OCI-LY7 (cell line): ENCODE measurements around the gene ARPC5. TPM values are rescaled to one million over a fixed set of nuclear protein-coding genes. Genes with fewer than 3 reads are reported as not detected.

ENCODE experiments used
- BruUV-seq: library from RNA; stranded (reverse); fragments of 400-500 nt; replicated peaks from 2 replicates; lab custom pipeline; 2021; lab: Mats Ljungman, UMichigan
- CTCF ChIA-PET: fragments of 300-600 bp; sonication (Branson Sonifier 250); formaldehyde crosslinking; loops from one replicate; lab custom pipeline; 2022; ENCODE audit warnings: antibody characterized with exemption; ENCODE audit not compliant: unreplicated experiment; lab: Charles Lee
- POLR2A ChIA-PET: fragments of 300-600 bp; sonication (Branson Sonifier 250); formaldehyde crosslinking; loops from one replicate; lab custom pipeline; 2022; ENCODE audit warnings: antibody characterized with exemption; lab: Charles Lee
- DNase-seq: peaks from one replicate; pipeline ENCODE4 v3.0.0-alpha.2; 2015; ENCODE audit warnings: low spot score
- H2AFZ ChIP-seq: fragments of 200-600 bp; sonication (generic), shearing (Covaris generic); 2 replicates; pipeline ENCODE4 v1.6.1; 2014; ENCODE audit warnings: mild to moderate bottlenecking, antibody characterized with exemption, low read length, moderate library complexity
- H3K27ac ChIP-seq: fragments of 200-600 bp; sonication (generic); 2 replicates; pipeline ENCODE4 v1.5.1; 2014; ENCODE audit warnings: mixed run types, low read depth, mild to moderate bottlenecking, moderate library complexity, low read length, inconsistent platforms; ENCODE audit not compliant: poor library complexity, severe bottlenecking
- H3K36me3 ChIP-seq: fragments of 200-600 bp; sonication (generic); 2 replicates; pipeline ENCODE4 v1.6.1; 2014; ENCODE audit warnings: mild to moderate bottlenecking, antibody characterized with exemption, low read length, moderate library complexity, mixed read lengths; ENCODE audit not compliant: insufficient read depth
- H3K4me1 ChIP-seq: fragments of 200-600 bp; sonication (generic); 2 replicates; pipeline ENCODE4 v1.5.1; 2014; ENCODE audit warnings: mild to moderate bottlenecking, low read length; ENCODE audit not compliant: insufficient read depth, poor library complexity, severe bottlenecking
- H3K4me2 ChIP-seq: fragments of 200-600 bp; sonication (generic); 2 replicates; pipeline ENCODE4 v1.6.1; 2014; ENCODE audit warnings: mild to moderate bottlenecking, low read length
- H3K4me3 ChIP-seq: fragments of 200-600 bp; sonication (generic); 2 replicates; pipeline ENCODE4 v1.5.1; 2014; ENCODE audit warnings: mild to moderate bottlenecking, low read depth, low read length; ENCODE audit not compliant: poor library complexity, severe bottlenecking
- H3K79me2 ChIP-seq: fragments of 200-600 bp; sonication (generic); 2 replicates; pipeline ENCODE4 v1.6.1; 2016; ENCODE audit warnings: low read depth, mild to moderate bottlenecking, low read length, moderate library complexity, mixed read lengths; ENCODE audit not compliant: insufficient read depth
- H3K9me2 ChIP-seq: fragments of 200-600 bp; sonication (generic); 2 replicates; pipeline ENCODE4 v1.6.1; 2016; ENCODE audit warnings: mild to moderate bottlenecking, low read length, mixed read lengths; ENCODE audit not compliant: insufficient read depth
- H3K9me3 ChIP-seq: fragments of 200-600 bp; sonication (generic); 2 replicates; pipeline ENCODE4 v1.6.1; 2014; ENCODE audit warnings: mild to moderate bottlenecking, mixed run types, low read length, mixed read lengths
- H4K20me1 ChIP-seq: fragments of 200-600 bp; sonication (generic); 2 replicates; pipeline ENCODE4 v1.6.1; 2014; ENCODE audit warnings: mild to moderate bottlenecking, antibody characterized with exemption, low read length, moderate library complexity, mixed read lengths; ENCODE audit not compliant: insufficient read depth
- EZH2phosphoT487 ChIP-seq: fragments of 200-600 bp; sonication (generic); IDR thresholded peaks from 2 replicates; pipeline ENCODE4 v1.6.1; 2018; ENCODE audit warnings: low read depth, borderline replicate concordance, mild to moderate bottlenecking, mixed run types, antibody characterized with exemption, low read length, moderate library complexity, mixed read lengths
- intact Hi-C: fragments of 100-400 bp; cut with micrococcal nuclease; formaldehyde crosslinking; loops from one replicate; pipeline ENCODE4 v1.10.0; 2022; ENCODE audit not compliant: unreplicated experiment
- total RNA-seq, 2 experiments: library from RNA; depleted of rRNA in 1 of 2; stranded (reverse); fragments of >200 nt in 1 of 2; shearing (Covaris generic) in 1 of 2; gene quantifications; 2 replicates each; pipeline ENCODE4 v1.2.3, GENCODE V29; 2014 to 2022
- TF ChIP-seq, protein P1 (sequence below): fragments of 200-600 bp; sonication (generic); conservative IDR thresholded peaks from 2 replicates; pipeline ENCODE4 v1.5.1; 2014; ENCODE audit warnings: mild to moderate bottlenecking, antibody characterized with exemption, low read length, moderate library complexity, mixed read lengths

The ARPC5 gene
- total RNA-seq, 2 experiments from 2014 or later = 116 to 132 TPM

DNA sequence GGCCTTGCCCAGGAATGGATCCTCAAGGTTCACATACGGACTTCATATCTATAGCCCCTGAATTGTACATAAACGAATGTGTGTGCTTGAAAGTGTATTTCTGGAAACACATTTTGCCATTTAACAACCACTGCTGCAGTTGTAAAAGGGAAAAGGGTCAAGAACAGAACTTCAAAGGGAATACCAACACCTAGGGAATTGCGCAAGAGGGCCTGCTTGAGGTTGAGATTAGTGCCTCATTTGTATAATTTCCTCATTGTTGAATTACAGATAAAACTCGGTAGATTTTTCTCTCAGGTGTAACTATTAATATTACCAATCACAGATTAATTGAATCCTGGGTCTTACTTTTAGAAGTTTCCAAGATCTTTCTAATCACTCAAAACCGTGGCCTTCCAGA is 51.4 kb downstream of the ARPC5 start:
- Histone ChIP-seq H3K9me2 (no peaks in the 10 kb centered on the region), H4K20me1 (no peaks in the 10 kb centered on the region)

DNA sequence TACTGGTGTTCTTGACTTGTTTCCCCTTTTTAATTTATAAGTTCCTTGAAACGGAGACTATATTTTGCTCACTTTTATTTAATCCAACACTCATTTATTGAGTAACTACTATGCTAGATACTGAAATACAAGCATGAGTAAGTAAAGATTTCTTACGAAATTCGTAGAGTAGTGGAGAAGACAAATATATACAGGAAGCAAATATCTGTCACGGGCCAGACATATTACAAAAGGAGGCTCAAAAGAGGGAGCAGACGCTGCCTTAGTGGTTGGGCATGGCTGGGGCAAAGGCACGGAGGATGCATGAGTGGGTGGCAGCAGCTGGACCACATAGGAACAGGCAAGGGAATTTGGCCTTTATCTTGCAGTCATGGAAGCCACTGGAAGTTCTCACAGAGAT is 52.1 kb downstream of the ARPC5 start:
- CTCF ChIA-PET = no interaction called here
- POLR2A ChIA-PET = interaction anchor here (1.6 kb wide), 1 partner anchor 21 kb away, joined by 5 read pairs; no protein-coding TSS in a partner anchor
- peaks cover 51% of the 10 kb centered on the region for H3K4me1 ChIP-seq
- intact Hi-C loops = no loop called here
- peak overlapping the region; percentile 49; the same call in 1 of the 2 replicates for H2AFZ ChIP-seq
- peaks cover 4% of the 10 kb centered on the region; the same call in 1 of the 2 replicates for H3K79me2 ChIP-seq
- H3K4me2 ChIP-seq = peak overlapping the region; percentile 69
- no peak for DNase-seq
- no peaks in the 10 kb centered on the region for H4K20me1 ChIP-seq
- no peaks in the 10 kb centered on the region for H3K36me3 ChIP-seq
- H3K9me3 ChIP-seq = no peaks in the 10 kb centered on the region
- H3K27ac ChIP-seq = no peak overlapping the region
- H3K9me2 ChIP-seq = no peaks in the 10 kb centered on the region
- no peak overlapping the region for H3K4me3 ChIP-seq
- BruUV-seq = no TSS peak
- TF ChIP-seq, protein P1, sequence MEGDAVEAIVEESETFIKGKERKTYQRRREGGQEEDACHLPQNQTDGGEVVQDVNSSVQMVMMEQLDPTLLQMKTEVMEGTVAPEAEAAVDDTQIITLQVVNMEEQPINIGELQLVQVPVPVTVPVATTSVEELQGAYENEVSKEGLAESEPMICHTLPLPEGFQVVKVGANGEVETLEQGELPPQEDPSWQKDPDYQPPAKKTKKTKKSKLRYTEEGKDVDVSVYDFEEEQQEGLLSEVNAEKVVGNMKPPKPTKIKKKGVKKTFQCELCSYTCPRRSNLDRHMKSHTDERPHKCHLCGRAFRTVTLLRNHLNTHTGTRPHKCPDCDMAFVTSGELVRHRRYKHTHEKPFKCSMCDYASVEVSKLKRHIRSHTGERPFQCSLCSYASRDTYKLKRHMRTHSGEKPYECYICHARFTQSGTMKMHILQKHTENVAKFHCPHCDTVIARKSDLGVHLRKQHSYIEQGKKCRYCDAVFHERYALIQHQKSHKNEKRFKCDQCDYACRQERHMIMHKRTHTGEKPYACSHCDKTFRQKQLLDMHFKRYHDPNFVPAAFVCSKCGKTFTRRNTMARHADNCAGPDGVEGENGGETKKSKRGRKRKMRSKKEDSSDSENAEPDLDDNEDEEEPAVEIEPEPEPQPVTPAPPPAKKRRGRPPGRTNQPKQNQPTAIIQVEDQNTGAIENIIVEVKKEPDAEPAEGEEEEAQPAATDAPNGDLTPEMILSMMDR = no peak
- no peak for TF ChIP-seq EZH2phosphoT487

More for the DNA sequence above, 51.4 kb downstream of the ARPC5 start:
- H3K4me3 ChIP-seq = peak overlapping the region; percentile 52
- TF ChIP-seq, protein P1 = no peak
- TF ChIP-seq EZH2phosphoT487 = no peak
- peak overlapping the region; percentile 73 for H3K27ac ChIP-seq
- CTCF ChIA-PET = no interaction called here
- H3K9me3 ChIP-seq = no peaks in the 10 kb centered on the region
- H2AFZ ChIP-seq = peak overlapping the region; percentile 49; the same call in 1 of the 2 replicates
- H3K4me2 ChIP-seq = peak overlapping the region; percentile 69
- peaks cover 57% of the 10 kb centered on the region for H3K4me1 ChIP-seq
- H3K36me3 ChIP-seq = no peaks in the 10 kb centered on the region
- intact Hi-C loops = loop anchor here (2.0 kb wide), 1 partner anchor 51 kb away; the partner anchor contains the start of gene ARPC5
- POLR2A ChIA-PET = no interaction called here
- no TSS peak for BruUV-seq
- H3K79me2 ChIP-seq = peaks cover 4% of the 10 kb centered on the region; the same call in 1 of the 2 replicates
- DNase-seq = peak; percentile 14

DNA sequence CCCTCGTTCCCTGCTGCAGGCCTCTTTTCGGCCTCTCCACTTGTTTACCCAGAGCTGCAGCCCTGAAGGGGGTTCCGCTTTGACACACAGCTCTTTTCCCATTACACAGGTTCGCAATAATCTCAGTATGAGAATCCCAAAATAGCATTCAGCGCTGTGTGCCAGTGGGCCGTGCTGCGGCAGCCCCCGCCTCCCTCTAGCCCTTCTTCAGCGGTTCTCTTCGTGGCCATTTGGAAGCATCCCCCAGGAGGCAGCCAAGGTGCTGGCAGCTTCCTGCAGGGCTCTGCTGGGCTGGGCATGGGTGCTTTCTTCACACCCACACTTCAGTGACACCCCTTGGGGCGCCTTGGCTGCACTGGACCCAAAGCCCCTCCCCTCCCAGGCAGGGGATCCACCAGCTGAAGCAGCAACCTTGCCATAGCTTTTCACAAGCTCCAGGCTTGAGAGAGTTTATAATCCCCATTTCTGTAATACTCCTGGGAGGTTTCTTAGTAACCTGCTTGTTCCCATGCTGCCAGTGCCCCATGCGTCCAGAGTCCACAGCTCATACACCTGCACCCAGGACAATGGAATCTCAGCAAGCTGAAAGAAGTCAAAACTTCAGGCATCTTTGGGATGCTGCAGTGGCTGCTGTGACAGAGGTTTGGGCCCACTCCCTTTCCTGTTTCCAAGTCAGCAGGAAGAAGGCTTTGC is 53.4 kb downstream of the ARPC5 start:
- Histone ChIP-seq H2AFZ (no peak overlapping the region), H4K20me1 (no peaks in the 10 kb centered on the region), H3K9me2 (no peaks in the 10 kb centered on the region), H3K9me3 (no peaks in the 10 kb centered on the region), H3K79me2 (no peaks in the 10 kb centered on the region), H3K4me2 (no peak overlapping the region), H3K4me3 (no peak overlapping the region), H3K27ac (no peak overlapping the region), H3K36me3 (no peaks in the 10 kb centered on the region), H3K4me1 (peaks cover 44% of the 10 kb centered on the region)
- no TSS peak for BruUV-seq
- no peak for DNase-seq
- intact Hi-C loops = no loop called here
- ChIA-PET CTCF (no interaction called here), POLR2A (interaction anchor here (0.6 to 1.6 kb wide), 2 partner anchors 20 to 112 kb away, joined by 3 to 5 read pairs; no protein-coding TSS in a partner anchor)
- TF ChIP-seq, protein P1 = no peak
- TF ChIP-seq EZH2phosphoT487 = no peak
